ENCODE measurements around the gene GMPR2.

The GMPR2 gene

DNA sequence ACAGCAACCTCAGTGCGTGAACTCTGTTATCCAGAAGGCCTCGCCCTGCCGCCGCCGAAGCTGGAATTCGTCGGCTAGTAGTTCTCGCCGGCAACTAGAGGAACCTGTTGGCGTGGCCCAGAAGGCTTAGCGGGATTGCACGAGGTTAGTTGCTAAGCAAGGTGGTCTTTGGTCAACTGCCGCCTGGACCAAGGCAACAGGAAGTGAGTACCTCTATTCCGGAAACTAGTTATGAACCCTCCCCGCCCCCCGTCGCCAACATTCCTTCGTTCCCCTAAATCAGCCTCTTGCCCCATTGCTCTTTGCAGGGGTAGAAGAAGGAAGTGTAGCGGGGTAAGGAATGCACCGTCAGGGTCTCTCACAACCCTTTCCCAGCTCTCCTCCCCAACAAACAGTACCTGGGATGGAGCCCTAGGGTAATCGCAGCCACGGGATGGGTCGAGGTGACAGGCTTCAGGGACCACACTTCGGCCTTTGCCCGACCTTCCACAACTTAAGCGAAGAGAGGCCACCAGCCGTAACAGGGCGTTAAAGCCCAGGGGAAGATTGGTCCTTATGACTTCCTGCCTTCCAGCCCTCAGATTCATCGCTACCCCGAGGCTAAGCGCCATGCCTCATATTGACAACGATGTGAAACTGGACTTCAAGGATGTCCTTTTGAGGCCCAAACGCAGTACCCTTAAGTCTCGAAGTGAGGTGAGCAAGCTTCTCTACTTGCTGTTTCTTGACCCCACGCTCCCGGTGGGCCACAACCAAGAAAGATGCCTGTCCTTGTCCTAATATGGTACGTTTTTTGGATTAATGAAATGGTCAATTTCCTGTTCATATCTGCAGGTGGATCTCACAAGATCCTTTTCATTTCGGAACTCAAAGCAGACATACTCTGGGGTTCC, at the start of gene GMPR2:
GMPR2 (plus strand) TSS at position 285 of the 893 bp plus-strand sequence; CDS start at position 610, 325 bp downstream.
- no peak for DNase-seq (ENCODE audit: low read depth)

DNA sequence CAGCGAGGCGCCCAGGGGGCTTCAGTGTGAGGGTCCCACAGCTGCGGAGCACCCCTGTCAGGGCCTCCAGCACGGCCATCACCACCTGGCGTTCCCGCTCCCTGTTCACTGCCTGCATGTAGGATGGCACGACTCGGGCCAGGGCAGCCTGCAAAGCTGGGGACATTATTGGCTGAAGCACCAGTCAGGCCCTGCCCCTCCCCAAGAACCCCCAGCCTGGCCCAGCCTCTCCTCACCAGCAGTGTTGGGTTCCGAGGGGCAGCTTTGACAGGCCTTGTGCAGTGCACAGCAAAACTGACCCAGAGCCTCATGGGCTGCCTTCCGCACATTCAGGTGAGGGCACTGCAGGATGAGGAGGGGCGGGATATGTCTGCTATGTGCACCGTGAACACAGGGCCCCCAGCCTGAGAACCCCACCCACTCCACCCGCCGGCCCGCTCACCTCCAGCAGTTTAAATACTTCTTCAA, 49.7 kb upstream of the GMPR2 start:
- no peak for DNase-seq (ENCODE audit: low read depth)

DNA sequence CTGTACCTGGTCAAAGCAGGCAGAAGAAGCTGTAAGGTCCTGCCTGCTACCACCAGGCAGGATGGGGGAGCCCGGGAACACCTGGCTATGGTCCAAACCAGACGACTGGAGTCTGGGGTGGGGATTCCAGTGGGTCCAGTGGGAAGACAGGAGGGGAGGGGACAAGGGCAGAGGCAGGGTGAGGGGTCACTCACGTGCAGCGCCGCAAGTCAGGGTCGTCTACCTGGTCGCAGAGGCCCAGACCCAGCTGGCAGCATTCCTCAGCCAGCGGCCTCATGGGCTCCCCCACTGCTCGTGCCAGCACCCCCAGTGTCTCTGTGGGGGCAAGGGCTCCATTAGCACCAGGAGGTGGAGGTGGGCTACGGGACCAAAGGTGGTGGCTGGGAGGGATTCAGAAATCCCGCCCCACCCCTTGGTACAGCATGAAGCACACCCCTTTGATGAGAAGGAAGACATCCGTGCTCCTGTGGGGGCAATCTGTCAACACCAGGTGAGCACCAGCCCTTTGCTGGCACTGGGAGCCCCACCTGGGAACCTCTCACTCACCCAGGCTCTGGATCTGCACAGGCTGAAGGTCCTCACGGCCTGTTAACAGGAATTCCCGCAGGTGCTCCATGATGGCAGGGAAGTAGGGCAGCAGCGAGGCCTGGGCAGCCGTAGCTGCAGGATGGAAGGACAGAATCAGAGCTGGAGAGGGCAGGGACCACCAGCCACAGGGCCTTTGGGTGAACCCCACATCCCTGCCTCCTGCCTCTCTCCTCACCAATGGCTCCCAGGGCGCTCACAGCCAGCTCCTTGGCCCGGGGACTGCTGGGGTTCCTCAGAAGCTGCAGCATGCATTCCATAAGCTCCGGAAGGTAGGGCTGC, 48.4 kb upstream of the GMPR2 start:
- DNase-seq (ENCODE audit: low read depth), result no peak

DNA sequence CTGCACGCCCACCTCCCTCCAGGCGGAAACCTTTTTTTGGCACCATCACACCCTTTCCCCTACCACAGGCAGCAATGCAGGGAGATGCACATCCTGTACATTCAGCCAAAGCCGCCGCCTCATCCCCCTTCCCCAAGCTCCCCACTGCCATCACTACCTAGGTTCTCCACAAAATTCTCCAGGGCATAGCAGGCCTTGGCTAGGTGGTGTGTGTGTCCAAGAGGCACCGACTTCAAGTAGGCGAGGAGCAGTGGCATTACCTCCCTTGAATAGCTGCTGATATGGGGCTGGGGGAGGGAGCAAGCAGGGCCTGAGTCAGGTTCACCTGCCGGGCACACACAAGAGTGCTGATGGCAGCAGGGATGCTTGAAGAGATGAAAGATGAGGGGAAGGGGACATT, 47.7 kb upstream of the GMPR2 start:
- no peak for DNase-seq (ENCODE audit: low read depth)

DNA sequence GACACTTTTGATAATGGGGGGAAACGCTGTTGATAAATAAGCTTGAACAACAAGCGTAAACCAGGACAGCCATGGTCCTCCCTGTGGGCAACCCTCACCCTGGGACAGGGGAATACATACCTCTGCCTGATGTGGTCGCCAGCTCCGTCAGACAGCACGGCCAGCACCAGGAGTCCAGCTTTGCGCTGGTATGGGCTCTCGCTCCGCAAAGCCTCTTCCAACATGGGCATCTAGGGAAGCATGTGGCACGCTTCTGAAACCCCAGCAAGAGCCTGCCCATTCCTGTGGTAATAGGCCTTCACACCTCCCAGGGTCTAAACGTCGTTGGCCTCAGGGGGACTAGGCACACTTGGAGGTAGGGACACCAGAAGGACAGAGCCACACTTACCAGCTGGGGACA, 47.0 kb upstream of the GMPR2 start:
- DNase-seq (ENCODE audit: low read depth), result no peak

DNA sequence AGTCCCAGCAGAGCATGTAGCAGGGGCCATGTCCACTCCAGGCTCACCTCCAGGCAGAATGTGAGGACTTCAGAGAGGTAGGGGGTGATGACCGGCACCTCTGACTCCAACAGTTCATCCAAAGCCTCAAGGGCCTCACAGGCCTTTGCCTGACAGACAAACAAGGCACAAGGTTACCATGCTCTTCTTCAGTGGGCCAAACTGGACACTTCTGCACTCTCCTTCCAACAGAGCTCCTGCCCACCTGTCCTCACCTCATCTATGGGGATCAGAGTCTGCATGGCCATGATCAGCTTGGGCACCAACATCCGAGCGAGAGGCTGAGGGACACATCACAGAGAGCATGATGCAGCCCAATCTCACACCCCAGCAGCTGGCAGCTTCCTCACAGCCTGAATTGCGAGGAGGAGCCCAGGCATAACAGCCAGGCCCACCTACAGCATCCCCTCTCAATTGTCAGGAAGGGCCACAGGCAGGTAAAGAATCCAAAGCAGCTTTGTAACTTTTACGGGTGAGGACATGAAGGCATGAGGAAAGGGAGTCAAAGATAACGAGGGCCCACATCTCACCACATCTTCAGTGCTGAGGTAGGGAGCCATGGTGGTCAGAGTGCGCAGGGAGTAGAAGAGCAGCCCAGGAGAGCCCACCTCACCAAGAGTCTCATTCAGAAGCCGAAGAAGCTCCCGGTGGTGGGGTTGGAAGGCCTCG, 45.7 kb upstream of the GMPR2 start:
- no peak for DNase-seq (ENCODE audit: low read depth)

DNA sequence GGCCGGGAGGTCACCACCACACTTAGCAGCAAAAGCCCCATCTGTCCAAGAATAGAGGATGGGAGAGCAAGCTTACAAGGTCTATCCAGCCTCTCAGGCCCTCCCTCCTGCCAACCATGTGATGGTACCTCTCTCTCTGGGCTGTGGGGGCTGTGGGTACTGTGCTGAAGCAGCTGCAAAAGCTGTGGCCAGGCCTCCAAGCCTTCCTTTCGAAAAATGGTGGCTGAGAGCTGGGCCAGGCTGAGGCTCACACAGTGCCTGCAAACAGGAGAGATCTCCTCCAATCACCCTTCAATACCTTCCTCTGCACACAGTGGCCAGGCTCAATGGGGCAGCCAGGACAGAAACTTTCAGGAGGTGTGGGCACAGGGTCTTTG, 45.2 kb upstream of the GMPR2 start:
- no peak for DNase-seq (ENCODE audit: low read depth)

DNA sequence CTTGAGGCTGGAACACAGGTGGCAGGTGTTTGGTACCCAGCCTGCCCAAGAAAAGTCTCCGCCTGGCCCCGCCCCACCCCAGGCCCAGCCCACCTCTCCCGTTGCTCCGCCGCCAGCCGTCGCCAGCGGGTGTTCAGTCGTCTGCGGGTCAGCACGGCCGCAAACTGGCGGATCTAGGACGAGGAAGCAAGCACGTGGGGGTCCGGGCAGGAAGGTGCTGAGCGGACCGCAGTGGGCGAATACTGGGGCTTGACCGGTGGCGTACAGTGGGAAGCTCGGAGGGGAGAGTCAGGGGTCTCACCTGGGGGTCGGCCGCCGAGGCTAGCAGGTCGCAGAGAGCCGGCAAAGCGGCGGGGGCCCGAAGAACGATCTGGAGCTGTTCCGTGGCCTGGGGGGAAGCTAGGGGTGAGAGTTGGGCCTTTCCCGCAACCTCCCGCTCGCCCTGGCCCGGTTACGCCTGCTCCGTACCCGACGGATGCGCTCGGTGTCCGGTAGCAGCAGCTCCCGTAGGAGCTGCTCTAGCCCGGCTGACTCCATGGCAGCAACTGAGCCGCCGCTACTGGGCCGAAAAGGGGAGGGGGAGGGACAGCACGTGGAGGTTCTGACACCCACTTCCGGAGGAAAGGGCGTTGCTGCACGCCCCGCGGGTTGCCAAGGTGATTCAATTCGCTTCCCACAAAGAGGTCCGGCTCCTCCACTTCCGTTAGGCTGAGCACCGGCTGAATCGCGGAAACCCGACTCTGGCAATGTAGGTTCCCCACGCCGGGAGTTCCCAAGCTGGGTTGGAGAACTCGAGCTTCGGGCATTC, 44.3 kb upstream of the GMPR2 start, which contains the start of gene IPO4:
IPO4 (minus strand) TSS at position 566 of the 808 bp plus-strand sequence; CDS start at position 537, 29 bp downstream.
- peak; percentile 92 for DNase-seq (ENCODE audit: low read depth)

DNA sequence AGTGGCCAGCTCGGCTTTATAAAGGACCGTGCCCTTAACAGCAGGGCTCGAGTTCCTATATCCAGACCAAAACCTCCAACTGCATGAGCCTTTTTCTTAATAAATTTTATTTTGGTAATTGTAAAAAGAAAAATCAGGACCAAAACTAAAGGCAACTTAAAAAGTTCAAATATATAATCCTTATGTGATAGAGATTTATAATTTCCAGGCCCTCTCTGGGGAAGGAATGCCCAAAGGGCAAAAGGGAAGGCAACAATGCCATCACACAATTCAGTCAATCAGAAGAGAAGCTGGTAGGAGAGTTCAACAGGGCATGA, 43.7 kb upstream of the GMPR2 start:
- no peak for DNase-seq (ENCODE audit: low read depth)

DNA sequence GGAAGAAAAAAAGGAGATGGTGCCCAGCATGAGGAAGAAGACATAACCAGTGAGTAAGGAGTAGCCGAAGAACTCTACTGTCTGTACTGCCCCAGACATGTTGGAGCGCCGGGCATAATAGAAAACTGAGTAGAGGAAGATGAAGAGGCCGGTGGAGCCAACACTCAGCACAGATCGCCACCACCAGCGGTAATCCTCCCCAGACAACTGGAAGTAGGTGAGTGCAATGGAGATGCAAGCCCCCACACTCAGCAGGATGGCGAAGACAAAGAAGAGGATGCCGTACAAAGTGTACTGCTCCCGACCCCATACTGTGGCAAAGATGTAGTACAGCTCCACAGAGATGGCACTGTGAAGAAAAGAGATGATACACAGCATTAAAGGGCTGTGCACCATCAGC, 43.3 kb upstream of the GMPR2 start:
- no peak for DNase-seq (ENCODE audit: low read depth)

DNA sequence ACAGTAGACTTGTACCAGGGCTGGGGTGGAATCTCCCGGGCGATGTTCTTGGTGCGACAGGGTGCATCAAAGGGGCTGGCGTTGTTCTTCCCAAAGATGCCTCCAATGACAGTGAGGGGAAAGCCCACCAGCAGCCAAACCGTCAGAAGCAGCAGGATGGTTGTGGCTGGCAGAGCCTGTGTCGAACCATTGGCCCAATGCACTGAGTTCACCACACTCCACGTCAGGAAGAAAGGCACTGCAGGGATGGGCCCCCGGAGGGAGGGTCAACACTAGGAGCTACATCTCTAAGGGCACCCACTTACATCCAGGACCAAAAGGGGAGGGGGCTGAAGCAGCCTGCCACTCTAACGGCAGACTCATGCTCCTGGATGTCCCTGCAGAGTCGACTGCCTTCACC, 42.3 kb upstream of the GMPR2 start:
- no peak for DNase-seq (ENCODE audit: low read depth)

DNA sequence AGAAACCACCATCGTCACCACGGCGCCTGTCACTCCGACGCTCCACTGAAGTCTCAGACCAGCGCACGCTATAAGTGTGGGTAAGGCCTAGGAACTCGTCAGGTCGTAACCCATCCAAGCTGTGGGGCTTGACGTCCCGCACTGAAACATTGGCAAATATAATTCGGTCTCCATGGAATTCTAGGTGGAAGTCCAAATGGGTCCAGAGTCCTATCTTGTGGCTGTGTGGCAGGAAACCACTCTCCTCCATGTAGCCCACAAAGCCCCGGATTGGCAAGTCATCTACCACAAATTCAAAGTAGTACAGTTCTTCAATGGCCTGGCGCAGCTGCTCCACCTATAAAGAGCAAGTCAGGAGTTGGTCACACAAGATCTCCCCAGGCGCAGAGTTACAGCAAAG, 39.8 kb upstream of the GMPR2 start:
- no peak for DNase-seq (ENCODE audit: low read depth)

DNA sequence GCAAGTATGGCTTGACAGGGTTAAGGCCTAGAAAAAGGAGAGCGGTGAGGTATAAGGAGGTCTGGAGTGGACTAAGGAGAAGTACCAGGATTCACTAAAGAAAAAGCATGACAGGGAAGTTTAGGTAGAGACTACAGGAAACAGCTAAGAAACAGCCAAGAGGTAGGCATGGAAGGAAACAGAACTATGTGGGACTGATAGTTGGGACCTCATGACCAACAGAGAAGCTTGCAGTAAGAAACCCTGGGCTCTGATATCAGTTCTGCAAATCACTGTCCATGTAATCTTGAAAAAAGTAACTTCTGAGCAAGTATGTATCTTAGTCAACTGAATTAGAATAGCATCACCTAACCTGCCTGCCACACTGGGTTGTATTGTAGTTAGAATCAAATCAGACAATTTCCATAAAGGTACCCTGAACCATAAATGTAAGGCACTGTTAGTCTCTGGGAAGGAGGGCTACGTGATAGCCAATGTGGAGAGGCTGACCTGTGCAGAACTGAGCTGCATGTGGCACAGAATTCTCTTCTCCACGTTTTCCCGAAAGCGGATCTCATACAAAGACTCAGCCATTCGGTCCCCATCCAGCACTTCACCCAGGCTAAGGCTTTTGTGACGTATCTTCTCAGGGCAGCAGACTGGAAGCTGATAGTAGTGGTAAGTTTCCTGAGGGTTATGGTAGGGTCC, 38.4 kb upstream of the GMPR2 start:
- no peak for DNase-seq (ENCODE audit: low read depth)

DNA sequence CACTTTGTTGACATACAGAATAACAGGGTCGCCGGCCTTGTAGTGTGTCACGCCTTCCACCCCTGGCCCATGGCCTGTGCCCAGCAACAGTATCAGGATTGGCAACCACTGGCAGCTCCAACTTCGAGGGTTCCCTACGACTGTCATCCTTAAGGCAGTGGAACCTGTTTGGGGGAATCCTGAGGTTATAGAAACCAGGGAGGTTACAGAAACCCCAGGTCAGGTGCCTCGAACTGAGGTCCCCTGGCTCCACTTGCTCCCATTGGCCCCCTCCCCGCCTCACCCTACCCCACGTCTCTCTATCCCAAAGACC, 37.9 kb upstream of the GMPR2 start:
- DNase-seq (ENCODE audit: low read depth), result no peak

DNA sequence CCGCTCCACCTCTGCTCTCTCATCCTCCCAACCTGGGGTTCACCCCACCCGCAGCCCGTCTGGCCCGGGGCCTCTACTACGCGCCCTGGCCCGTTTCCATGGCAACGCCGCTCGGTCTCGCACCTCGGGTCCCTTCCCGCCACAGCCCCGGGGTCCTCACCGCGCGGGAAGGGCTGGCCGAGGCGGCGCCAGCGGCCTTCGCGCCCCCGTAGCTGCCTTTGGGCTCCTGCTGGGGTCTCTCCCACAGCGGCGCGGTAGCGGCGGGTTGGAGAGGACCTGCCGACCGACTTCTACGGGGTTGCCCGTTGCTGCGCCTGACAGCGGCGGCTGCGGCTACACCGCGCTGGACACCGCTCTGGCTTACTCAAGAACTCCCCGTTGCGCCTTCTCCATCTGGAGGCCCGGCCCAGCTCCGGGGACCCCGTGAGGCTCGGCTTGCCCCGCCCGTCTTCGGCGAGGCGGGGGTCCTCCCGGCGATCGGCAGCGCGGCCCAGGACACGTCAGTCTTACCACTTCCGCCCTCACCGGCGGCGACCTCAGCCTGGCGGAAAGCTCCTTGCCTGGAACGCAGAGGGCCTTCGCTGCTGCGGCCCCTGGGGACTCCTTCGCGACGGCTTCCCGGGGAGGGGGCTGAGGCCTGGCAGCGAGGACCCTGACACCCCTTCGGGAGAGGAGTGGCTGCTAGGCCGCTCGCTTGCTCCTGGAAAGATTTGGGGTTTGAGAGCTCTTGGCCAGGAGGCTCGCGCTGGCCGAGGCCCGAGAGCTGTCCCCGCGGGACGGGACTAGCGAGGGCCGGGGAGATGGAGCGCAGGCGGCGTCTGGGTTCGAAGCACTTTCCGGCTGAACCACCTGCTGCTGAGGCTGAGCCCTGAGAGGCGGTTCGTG, 37.3 kb upstream of the GMPR2 start, which contains the start of gene TM9SF1:
TM9SF1 (minus strand) TSS at position 256 of the 885 bp plus-strand sequence. CDS start 422 bp downstream, outside the sequence.
- DNase-seq (ENCODE audit: low read depth), result peak; percentile 75

DNA sequence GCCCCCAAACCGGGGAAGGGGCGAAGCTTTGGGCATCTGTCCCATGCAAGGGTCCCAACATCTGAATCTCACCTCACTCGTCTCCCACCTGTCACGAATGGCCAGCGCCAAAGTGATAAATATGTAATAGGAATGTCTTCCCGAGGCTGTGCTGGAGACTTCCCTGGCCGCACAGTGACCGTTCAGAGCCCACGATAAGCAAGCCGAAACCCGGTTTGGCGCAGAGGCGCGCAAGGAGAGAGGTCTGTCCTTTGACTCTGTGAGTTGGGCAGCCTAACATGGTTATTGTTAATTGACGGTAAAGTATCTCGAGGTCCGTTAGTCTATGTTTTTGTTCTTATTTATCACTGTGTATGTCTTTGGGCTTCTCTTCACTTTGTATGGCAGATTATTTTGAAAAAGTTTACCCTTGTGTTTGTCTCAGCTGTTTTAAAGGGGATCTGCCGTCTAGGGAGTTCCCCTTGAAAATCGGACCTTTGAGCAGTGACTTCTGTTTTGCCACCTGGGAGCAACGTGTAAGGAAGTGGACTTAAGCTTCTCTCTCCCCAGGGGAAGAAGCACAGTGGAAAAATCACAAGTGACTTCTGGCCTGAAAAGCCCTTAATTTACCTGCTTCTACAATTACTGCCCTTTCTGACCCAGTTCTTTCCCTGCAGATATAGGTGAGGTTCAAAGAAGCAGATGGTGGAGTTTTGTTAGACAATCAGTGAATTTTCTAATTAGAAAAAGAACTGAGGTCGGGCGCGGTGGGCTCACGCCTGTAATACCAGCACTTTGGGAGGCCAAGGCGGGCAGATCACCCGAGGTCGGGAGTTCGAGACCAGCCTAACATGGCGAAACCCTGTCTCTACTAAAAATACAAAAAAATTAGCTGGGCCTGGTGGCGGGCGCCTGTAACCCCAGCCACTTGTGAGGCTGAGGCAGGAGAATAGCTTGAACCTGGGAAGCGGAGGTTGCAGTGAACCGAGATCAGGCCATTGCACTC, 36.4 kb upstream of the GMPR2 start:
- no peak for DNase-seq (ENCODE audit: low read depth)

DNA sequence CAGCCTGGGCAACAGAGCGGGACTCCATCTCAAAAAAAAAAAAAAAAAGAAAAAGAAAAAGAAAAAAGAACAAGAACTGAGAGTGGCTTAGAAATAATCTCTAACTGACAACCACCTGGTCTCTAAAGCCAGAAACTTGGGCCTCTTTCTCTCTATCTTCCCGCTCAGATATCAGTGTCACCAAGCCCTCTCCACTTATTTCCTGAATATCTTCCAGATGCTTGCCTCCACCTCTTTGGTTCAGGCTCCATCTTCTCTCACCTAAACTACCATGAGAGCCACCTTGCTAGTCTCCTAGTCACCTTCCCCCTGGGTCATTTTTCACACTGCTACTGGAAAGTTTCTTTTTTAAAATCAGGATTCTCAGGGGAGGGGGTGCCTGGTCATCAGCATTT, 35.7 kb upstream of the GMPR2 start:
- no peak for DNase-seq (ENCODE audit: low read depth)

DNA sequence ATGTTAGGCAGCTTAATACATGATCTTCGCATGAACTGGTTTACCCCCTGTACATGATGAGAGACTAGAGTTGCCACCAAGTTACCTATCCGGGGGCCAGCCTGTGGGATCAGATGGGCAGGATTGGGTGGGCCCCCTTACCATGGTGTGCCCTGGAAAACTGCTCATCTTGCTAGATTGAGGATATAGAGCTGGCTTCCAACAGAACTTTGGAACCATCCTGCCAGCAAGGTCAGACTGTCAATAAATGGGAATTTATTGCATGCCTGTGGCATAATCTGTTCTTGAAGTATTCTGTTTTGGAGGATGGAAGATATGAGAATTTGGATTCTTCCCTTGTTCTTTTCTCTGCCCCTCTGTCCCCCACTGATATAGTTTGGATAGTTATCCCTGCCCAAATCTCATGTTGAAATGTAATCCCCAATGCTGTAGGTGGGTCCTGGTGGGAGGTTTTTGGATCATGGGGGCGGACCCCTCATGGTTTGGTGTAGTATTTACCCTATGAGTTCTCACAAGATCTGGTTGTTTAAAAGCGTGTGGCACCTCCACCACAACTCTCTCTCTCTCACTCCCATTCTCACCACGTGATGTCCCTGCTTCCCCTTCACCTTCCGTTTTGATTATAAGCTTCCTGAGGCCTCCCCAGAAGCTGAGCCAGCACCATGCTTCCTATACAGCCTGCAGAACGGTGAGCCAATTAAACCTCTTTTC, 33.8 kb upstream of the GMPR2 start:
- DNase-seq (ENCODE audit: low read depth), result no peak

All from stimulated activated CD8-positive, alpha-beta memory T cell treated with anti-CD3 and anti-CD28 coated beads, Interleukin-12 subunit alpha, Interleukin-12 subunit beta, amount 100 ng/mL, for 1 hour (primary cell).